Right lobe of liver (tissue), 6 donors: Measurements from ENCODE around the gene DDX31. TPM values are rescaled to one million over a fixed set of nuclear protein-coding genes. Genes with fewer than 3 reads are reported as not detected.

ENCODE experiments used
- ATAC-seq, 4 donors: fragments of 200-7000 bp; cut with Tn5 transposase; one replicate each; pipeline ENCODE4 v1.9.1; 2020; ENCODE audit warnings: mild to moderate bottlenecking in 4 of 4, moderate library complexity in 4 of 4
- DNase-seq, 3 donors: peaks; one replicate each; pipeline ENCODE4 v3.0.0-alpha.2; 2020
- H3K27ac ChIP-seq, 3 donors: fragments of 200-600 bp; one replicate each; pipeline ENCODE4 v1.8.0; 2022
- H3K27me3 ChIP-seq, 2 donors: fragments of 200-600 bp; one replicate each; pipeline ENCODE4 v1.8.0; 2022
- H3K36me3 ChIP-seq, 4 donors: fragments of 200-600 bp; sonication (generic) in 1 of 4; one replicate each; pipeline versions ENCODE4 v1.5.1 to v1.8.0; 2017 to 2022; ENCODE audit warnings: control low read depth in 1 of 4
- H3K4me1 ChIP-seq, 4 donors: fragments of 200-600 bp; sonication (generic) in 1 of 4; one replicate each; pipeline versions ENCODE4 v1.5.1 to v1.8.0; 2017 to 2022; ENCODE audit warnings: control low read depth in 1 of 4
- H3K4me3 ChIP-seq, 3 donors: fragments of 200-600 bp; one replicate each; pipeline ENCODE4 v1.8.0; 2022
- H3K9me3 ChIP-seq, 4 donors: fragments of 200-600 bp; sonication (generic) in 1 of 4; one replicate each; pipeline versions ENCODE4 v1.5.1 to v1.8.0; 2017 to 2022; ENCODE audit warnings: control low read depth in 1 of 4
- CTCF ChIP-seq, 4 donors: fragments of 200-600 bp in 3 of 4; fragments of 450-650 bp in 1 of 4; IDR thresholded peaks; one replicate each; pipeline versions ENCODE4 v1.5.1 to v1.8.0; 2016 to 2022; ENCODE audit warnings: antibody characterized with exemption in 4 of 4, mild to moderate bottlenecking in 2 of 4
- POLR2A ChIP-seq: fragments of 450-650 bp; IDR thresholded peaks from one replicate; pipeline ENCODE4 v1.6.1; 2017; ENCODE audit warnings: antibody characterized with exemption, mild to moderate bottlenecking
- WGBS: methylation state at CpG from one replicate; pipeline ENCODE4 v1.1.6; 2018; ENCODE audit warnings: low coverage, low lambda C conversion rate; ENCODE audit not compliant: insufficient coverage; ENCODE audit errors: missing lambda C conversion rate; 5-methylcytosine and 5-hydroxymethylcytosine counted together
- intact Hi-C, 2 donors: fragments of 100-400 bp; cut with DNase I; formaldehyde crosslinking; loops; one replicate each; pipeline versions ENCODE4 v1.11.2 to v1.14.1; 2022
- total RNA-seq, 6 experiments: library from RNA; depleted of rRNA in 2 of 6; stranded (reverse); fragments of >200 nt in 2 of 6; fragmentation: NEBNext Ultra II Directional in 3 of 6; extraction: Animal tissue kit (Norgen Biotek cat#: 25700) in 3 of 6; gene quantifications; one replicate each; pipeline versions ENCODE4 v1.1.0 to v1.2.4, GENCODE V29; 2016 to 2023
- donor health status: DM: no; HTN: yes; CAD: no.
- donor health status: DM: no; HTN: no; CAD: no.
- donor health status: DM: no; HTN: no; CAD: no.
- donor health status: DM: no; HTN: yes; CAD: no.
- donor health status: DM: no; HTN: yes; CAD: no.

The DDX31 gene
- total RNA-seq, 6 experiments from 2014 or later, result 7.1 to 8.7 (median 8.0) TPM

- H3K4me3 ChIP-seq, result no peak overlapping the region
- intact Hi-C loops, result no loop called here
- H3K27ac ChIP-seq, result no peak overlapping the region
- H3K9me3 ChIP-seq, result no peaks in the 10 kb centered on the region
- ATAC-seq (no peak), DNase-seq (no peak)
- TF ChIP-seq CTCF (IDR thresholded peaks at IDR 0.05) (no peak), POLR2A (no peak)
- no peaks in the 10 kb centered on the region for H3K4me1 ChIP-seq
- 97% methylated on average over 5 of the region's 5 CpGs for WGBS
- peaks cover 0 to 34% (median 9%) of the 10 kb centered on the region in 4 donors for H3K36me3 ChIP-seq
- H3K27me3 ChIP-seq, result no peaks in the 10 kb centered on the region
These were observed 31.5 kb downstream of the DDX31 start for GRCh38 chr9:132638240-132638639.

DNA sequence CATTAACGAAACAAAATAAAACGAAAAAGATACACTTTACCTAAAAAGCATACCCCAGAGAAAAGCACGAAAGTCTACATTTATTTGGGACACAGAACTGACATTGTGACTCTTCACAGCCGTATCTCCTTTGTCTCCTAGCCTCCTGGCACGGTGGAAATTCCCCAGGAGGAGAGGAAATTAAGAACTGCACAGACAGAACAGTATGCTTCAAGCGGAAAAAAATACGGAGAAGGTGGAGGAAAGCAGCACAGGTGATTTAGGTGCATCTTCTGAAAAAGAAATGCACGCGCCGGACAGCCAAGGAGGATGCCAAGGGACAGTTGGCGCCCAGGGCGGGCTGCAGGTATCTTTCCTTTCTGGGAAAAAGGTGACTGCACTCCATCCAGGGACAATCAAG, 32.0 kb downstream of the DDX31 start:
- DNase-seq (no peak), ATAC-seq (no peak)
- H3K36me3 ChIP-seq, result peaks cover 0 to 30% (median 9%) of the 10 kb centered on the region in 4 donors
- no peak overlapping the region for H3K27ac ChIP-seq
- intact Hi-C loops, result no loop called here
- no peaks in the 10 kb centered on the region for H3K9me3 ChIP-seq
- WGBS, result 91% methylated on average over 8 of the region's 12 CpGs
- H3K4me1 ChIP-seq, result no peaks in the 10 kb centered on the region
- no peaks in the 10 kb centered on the region for H3K27me3 ChIP-seq
- TF ChIP-seq CTCF (IDR thresholded peaks at IDR 0.05), result no peak
- TF ChIP-seq POLR2A, result no peak
- no peak overlapping the region for H3K4me3 ChIP-seq

DNA sequence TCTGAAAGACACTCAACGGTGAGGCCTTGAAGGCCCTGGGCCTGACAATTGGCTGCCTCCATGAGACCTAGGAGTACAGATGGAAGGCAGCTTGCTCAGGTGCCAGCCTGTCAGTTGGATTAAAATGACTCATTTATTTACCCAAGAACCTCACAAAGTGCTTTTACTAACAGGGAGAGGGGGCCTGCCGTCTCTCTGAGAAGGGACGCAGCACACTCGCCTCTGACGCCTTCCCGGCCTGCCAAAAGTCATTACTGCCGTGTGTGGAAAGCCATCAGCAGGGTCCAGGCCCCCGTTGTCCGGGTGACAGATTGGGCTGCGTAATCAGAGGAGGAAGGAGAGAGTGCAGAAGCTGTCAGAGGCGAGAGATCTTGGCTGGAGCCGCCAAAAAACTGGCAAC, 32.4 kb downstream of the DDX31 start:
- Histone ChIP-seq H3K4me3 (no peak overlapping the region), H3K27ac (no peak overlapping the region), H3K36me3 (peaks cover 0 to 26% (median 9%) of the 10 kb centered on the region in 4 donors), H3K4me1 (no peaks in the 10 kb centered on the region), H3K27me3 (no peaks in the 10 kb centered on the region), H3K9me3 (no peaks in the 10 kb centered on the region)
- no peak for TF ChIP-seq CTCF (IDR thresholded peaks at IDR 0.05)
- TF ChIP-seq POLR2A, result no peak
- WGBS, result 94% methylated on average over 8 of the region's 12 CpGs
- intact Hi-C loops, result no loop called here
- DNase-seq (no peak), ATAC-seq (no peak)

GRCh38 chr9:132634327-132634726, 35.5 kb downstream of the DDX31 start:
- WGBS, result 95% methylated on average over 2 of the region's 3 CpGs
- H3K27ac ChIP-seq, result no peak overlapping the region
- intact Hi-C loops, result no loop called here
- ATAC-seq (no peak), DNase-seq (no peak)
- TF ChIP-seq POLR2A, result no peak
- TF ChIP-seq CTCF (IDR thresholded peaks at IDR 0.05), result no peak
- no peaks in the 10 kb centered on the region for H3K27me3 ChIP-seq
- no peak overlapping the region for H3K4me3 ChIP-seq
- H3K4me1 ChIP-seq, result no peaks in the 10 kb centered on the region
- H3K9me3 ChIP-seq, result no peaks in the 10 kb centered on the region
- H3K36me3 ChIP-seq, result peaks cover 0 to 28% (median 8%) of the 10 kb centered on the region in 4 donors
